ENCODE results near the gene YY1AP1. TPM values are rescaled to one million over a fixed set of nuclear protein-coding genes. Genes with fewer than 3 reads are reported as not detected.

The YY1AP1 gene
- polyA plus RNA-seq (2013, experiment 1 of 2): 47.2 TPM
- 44.4 TPM for polyA plus RNA-seq (2013, experiment 2 of 2)

GRCh38 chr1:155688324-155689080, at the start of gene YY1AP1:
Gene YY1AP1, minus strand, starts transcription at chr1:155688774. Its CDS starts 8,338 bp downstream, at chr1:155680436.
- peaks cover 7% of the 10 kb centered on the region for H3K4me1 ChIP-seq (ENCODE audit: control insufficient read depth, insufficient read depth, low read depth, low read length)
- peak within 1 kb of the TSS; percentile 87 for H2AFZ ChIP-seq (ENCODE audit: low read depth, low read length)
- under 1% methylated on average over 72 of the region's 81 CpGs for WGBS
- H3K4ac ChIP-seq (ENCODE audit: low read depth in 1 of 2, low read length in 2 of 2): peak within 1 kb of the TSS; percentile 82 to 87
- no peaks in the 10 kb centered on the region for H3K79me1 ChIP-seq (replicated peaks; ENCODE audit: low read length, poor library complexity, severe bottlenecking)
- H2AK5ac ChIP-seq (ENCODE audit: low read length, severe bottlenecking): no peak within 1 kb of the TSS
- peak within 1 kb of the TSS in 1 of 2 experiments; percentile 100 for H3K14ac ChIP-seq (ENCODE audit: low read length in 2 of 2)
- H3K18ac ChIP-seq (ENCODE audit: low read depth in 1 of 2, low read length in 2 of 2): peak within 1 kb of the TSS; percentile 91 to 99
- H2BK15ac ChIP-seq (ENCODE audit: low read depth, poor library complexity, severe bottlenecking): peak within 1 kb of the TSS; percentile 92
- H3K4me3 ChIP-seq (ENCODE audit: insufficient read depth in 1 of 2, low read depth in 1 of 2, low read length in 2 of 2): peak within 1 kb of the TSS; percentile 92 to 95
- H3K27ac ChIP-seq (ENCODE audit: low read length, poor library complexity, severe bottlenecking): peak within 1 kb of the TSS; percentile 96
- peaks cover 0 to 25% of the 10 kb centered on the region in 2 experiments for H3K36me3 ChIP-seq (ENCODE audit: control insufficient read depth in 1 of 2, insufficient read depth in 2 of 2, low read depth in 1 of 2, low read length in 2 of 2)
- peak within 1 kb of the TSS; percentile 98 for H4K8ac ChIP-seq (ENCODE audit: low read length)
- peak; percentile 94 for DNase-seq
- peak within 1 kb of the TSS; percentile 86 for H2BK120ac ChIP-seq (ENCODE audit: low read depth, low read length)
- peak within 1 kb of the TSS; percentile 100 for H4K91ac ChIP-seq (ENCODE audit: low read length)
- H2BK12ac ChIP-seq (ENCODE audit: low read length in 2 of 2): peak within 1 kb of the TSS; percentile 71 to 100
- H3K9ac ChIP-seq (ENCODE audit: low read length): peak within 1 kb of the TSS; percentile 100
- H2BK5ac ChIP-seq (ENCODE audit: low read depth, low read length, poor library complexity, severe bottlenecking): peak within 1 kb of the TSS; percentile 99
- no peaks in the 10 kb centered on the region for H3K27me3 ChIP-seq (ENCODE audit: control insufficient read depth in 1 of 2, insufficient read depth in 1 of 2, low read length in 2 of 2)
- peak within 1 kb of the TSS; percentile 55 for H3K4me2 ChIP-seq (ENCODE audit: low read length, poor library complexity, severe bottlenecking)
- peak within 1 kb of the TSS in 1 of 2 experiments; percentile 97 for H3K23ac ChIP-seq (ENCODE audit: low read length in 2 of 2)
- no peaks in the 10 kb centered on the region for H3K9me3 ChIP-seq (ENCODE audit: control insufficient read depth, low read length)

GRCh38 chr1:155729031-155729898, 40.7 kb upstream of the YY1AP1 start:
- peaks cover 10% of the 10 kb centered on the region for H3K79me1 ChIP-seq (replicated peaks; ENCODE audit: low read length, poor library complexity, severe bottlenecking)
- no peak overlapping the region for H2BK12ac ChIP-seq (ENCODE audit: low read length in 2 of 2)
- H3K27ac ChIP-seq (ENCODE audit: low read length, poor library complexity, severe bottlenecking): no peak overlapping the region
- H3K4me2 ChIP-seq (ENCODE audit: low read length, poor library complexity, severe bottlenecking): no peak overlapping the region
- H2BK5ac ChIP-seq (ENCODE audit: low read depth, low read length, poor library complexity, severe bottlenecking): no peak overlapping the region
- H3K4me3 ChIP-seq (ENCODE audit: insufficient read depth in 1 of 2, low read depth in 1 of 2, low read length in 2 of 2): no peak overlapping the region
- 71% methylated on average over 12 of the region's 12 CpGs for WGBS
- no peak overlapping the region for H3K18ac ChIP-seq (ENCODE audit: low read depth in 1 of 2, low read length in 2 of 2)
- no peak overlapping the region for H3K14ac ChIP-seq (ENCODE audit: low read length in 2 of 2)
- no peaks in the 10 kb centered on the region for H3K9me3 ChIP-seq (ENCODE audit: control insufficient read depth, low read length)
- no peak overlapping the region for H2BK15ac ChIP-seq (ENCODE audit: low read depth, poor library complexity, severe bottlenecking)
- no peaks in the 10 kb centered on the region for H3K4me1 ChIP-seq (ENCODE audit: control insufficient read depth, insufficient read depth, low read depth, low read length)
- H4K91ac ChIP-seq (ENCODE audit: low read length): no peak overlapping the region
- H3K36me3 ChIP-seq (ENCODE audit: control insufficient read depth in 1 of 2, insufficient read depth in 2 of 2, low read depth in 1 of 2, low read length in 2 of 2): peaks cover 23 to 69% of the 10 kb centered on the region in 2 experiments
- peak; percentile 81 for DNase-seq
- H4K8ac ChIP-seq (ENCODE audit: low read length): no peak overlapping the region
- H2BK120ac ChIP-seq (ENCODE audit: low read depth, low read length): no peak overlapping the region
- H2AFZ ChIP-seq (ENCODE audit: low read depth, low read length): no peak overlapping the region
- H3K23ac ChIP-seq (ENCODE audit: low read length in 2 of 2): no peak overlapping the region
- no peak overlapping the region for H3K4ac ChIP-seq (ENCODE audit: low read depth in 1 of 2, low read length in 2 of 2)
- peak overlapping the region; percentile 29 for H3K9ac ChIP-seq (ENCODE audit: low read length)
- no peaks in the 10 kb centered on the region for H3K27me3 ChIP-seq (ENCODE audit: control insufficient read depth in 1 of 2, insufficient read depth in 1 of 2, low read length in 2 of 2)
- no peak overlapping the region for H2AK5ac ChIP-seq (ENCODE audit: low read length, severe bottlenecking)

GRCh38 chr1:155725142-155725541, 36.6 kb upstream of the YY1AP1 start:
- no peak for DNase-seq
- no peak overlapping the region for H3K4me2 ChIP-seq (ENCODE audit: low read length, poor library complexity, severe bottlenecking)
- no peak overlapping the region for H4K91ac ChIP-seq (ENCODE audit: low read length)
- H3K9me3 ChIP-seq (ENCODE audit: control insufficient read depth, low read length): no peaks in the 10 kb centered on the region
- peaks cover 15 to 49% of the 10 kb centered on the region in 2 experiments for H3K36me3 ChIP-seq (ENCODE audit: control insufficient read depth in 1 of 2, insufficient read depth in 2 of 2, low read depth in 1 of 2, low read length in 2 of 2)
- no peak overlapping the region for H3K18ac ChIP-seq (ENCODE audit: low read depth in 1 of 2, low read length in 2 of 2)
- H3K27ac ChIP-seq (ENCODE audit: low read length, poor library complexity, severe bottlenecking): no peak overlapping the region
- H3K4ac ChIP-seq (ENCODE audit: low read depth in 1 of 2, low read length in 2 of 2): no peak overlapping the region
- no peak overlapping the region for H3K9ac ChIP-seq (ENCODE audit: low read length)
- H3K79me1 ChIP-seq (replicated peaks; ENCODE audit: low read length, poor library complexity, severe bottlenecking): peaks cover 16% of the 10 kb centered on the region
- no peak overlapping the region for H2BK12ac ChIP-seq (ENCODE audit: low read length in 2 of 2)
- H2BK5ac ChIP-seq (ENCODE audit: low read depth, low read length, poor library complexity, severe bottlenecking): no peak overlapping the region
- H3K4me3 ChIP-seq (ENCODE audit: insufficient read depth in 1 of 2, low read depth in 1 of 2, low read length in 2 of 2): no peak overlapping the region
- H3K27me3 ChIP-seq (ENCODE audit: control insufficient read depth in 1 of 2, insufficient read depth in 1 of 2, low read length in 2 of 2): no peaks in the 10 kb centered on the region
- no peak overlapping the region for H2BK120ac ChIP-seq (ENCODE audit: low read depth, low read length)
- no peak overlapping the region for H2BK15ac ChIP-seq (ENCODE audit: low read depth, poor library complexity, severe bottlenecking)
- WGBS: 99% methylated on average over 2 of the region's 3 CpGs
- no peak overlapping the region for H4K8ac ChIP-seq (ENCODE audit: low read length)
- H2AFZ ChIP-seq (ENCODE audit: low read depth, low read length): no peak overlapping the region
- H3K14ac ChIP-seq (ENCODE audit: low read length in 2 of 2): no peak overlapping the region
- no peak overlapping the region for H2AK5ac ChIP-seq (ENCODE audit: low read length, severe bottlenecking)
- no peak overlapping the region for H3K23ac ChIP-seq (ENCODE audit: low read length in 2 of 2)
- H3K4me1 ChIP-seq (ENCODE audit: control insufficient read depth, insufficient read depth, low read depth, low read length): no peaks in the 10 kb centered on the region

DNA sequence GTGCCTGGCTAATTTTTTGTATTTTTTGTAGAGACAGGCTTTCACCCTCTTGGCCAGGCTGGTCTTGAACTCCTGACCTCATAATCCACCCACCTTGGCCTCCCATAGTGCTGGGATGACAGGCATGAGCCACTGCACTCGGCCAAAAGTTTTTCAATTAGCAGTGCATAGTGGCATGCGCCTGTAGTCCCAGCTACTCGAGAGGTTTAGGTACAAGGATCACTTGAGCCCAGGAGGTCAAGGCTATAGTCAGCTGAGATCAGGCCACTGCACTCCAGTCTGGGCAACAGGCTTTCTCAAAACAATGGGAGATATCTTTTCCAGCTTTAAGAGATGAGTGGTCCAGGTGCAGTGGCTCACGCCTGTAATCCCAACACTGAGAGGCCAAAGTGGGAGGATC, 31.1 kb upstream of the YY1AP1 start:
- no peaks in the 10 kb centered on the region for H3K27me3 ChIP-seq (ENCODE audit: control insufficient read depth in 1 of 2, insufficient read depth in 1 of 2, low read length in 2 of 2)
- no peak overlapping the region for H4K8ac ChIP-seq (ENCODE audit: low read length)
- H3K4me3 ChIP-seq (ENCODE audit: insufficient read depth in 1 of 2, low read depth in 1 of 2, low read length in 2 of 2): no peak overlapping the region
- H3K4me2 ChIP-seq (ENCODE audit: low read length, poor library complexity, severe bottlenecking): no peak overlapping the region
- no peak overlapping the region for H2AFZ ChIP-seq (ENCODE audit: low read depth, low read length)
- no peak overlapping the region for H2BK12ac ChIP-seq (ENCODE audit: low read length in 2 of 2)
- H3K4me1 ChIP-seq (ENCODE audit: control insufficient read depth, insufficient read depth, low read depth, low read length): no peaks in the 10 kb centered on the region
- H3K79me1 ChIP-seq (replicated peaks; ENCODE audit: low read length, poor library complexity, severe bottlenecking): peaks cover 32% of the 10 kb centered on the region
- no peak overlapping the region for H3K18ac ChIP-seq (ENCODE audit: low read depth in 1 of 2, low read length in 2 of 2)
- no peak overlapping the region for H3K4ac ChIP-seq (ENCODE audit: low read depth in 1 of 2, low read length in 2 of 2)
- H3K36me3 ChIP-seq (ENCODE audit: control insufficient read depth in 1 of 2, insufficient read depth in 2 of 2, low read depth in 1 of 2, low read length in 2 of 2): peaks cover 21 to 45% of the 10 kb centered on the region in 2 experiments
- no peak overlapping the region for H2BK15ac ChIP-seq (ENCODE audit: low read depth, poor library complexity, severe bottlenecking)
- no peak overlapping the region for H3K23ac ChIP-seq (ENCODE audit: low read length in 2 of 2)
- WGBS: 97% methylated on average over 4 of the region's 4 CpGs
- no peak for DNase-seq
- no peak overlapping the region for H3K27ac ChIP-seq (ENCODE audit: low read length, poor library complexity, severe bottlenecking)
- H3K9me3 ChIP-seq (ENCODE audit: control insufficient read depth, low read length): no peaks in the 10 kb centered on the region
- no peak overlapping the region for H3K14ac ChIP-seq (ENCODE audit: low read length in 2 of 2)
- no peak overlapping the region for H3K9ac ChIP-seq (ENCODE audit: low read length)
- no peak overlapping the region for H2BK120ac ChIP-seq (ENCODE audit: low read depth, low read length)
- H4K91ac ChIP-seq (ENCODE audit: low read length): no peak overlapping the region
- no peak overlapping the region for H2BK5ac ChIP-seq (ENCODE audit: low read depth, low read length, poor library complexity, severe bottlenecking)
- H2AK5ac ChIP-seq (ENCODE audit: low read length, severe bottlenecking): no peak overlapping the region
